HL-60 (cell line): Measurements from ENCODE around the gene CFAP97D2.

Experiments
- DNase-seq, 2 experiments: peaks; one replicate each; pipeline ENCODE4 v3.0.0-alpha.2; 2010 to 2020; ENCODE audit warnings: low read depth in 1 of 2, low spot score in 1 of 2
- H3K27ac ChIP-seq: fragments of 250-450 bp; sonication (Bioruptor Pico); replicated peaks from 2 replicates; pipeline ENCODE4 v1.5.1; 2020; ENCODE audit warnings: mild to moderate bottlenecking, moderate library complexity
- H3K27me3 ChIP-seq: fragments of 250-450 bp; sonication (Bioruptor Pico); 2 replicates; pipeline ENCODE4 v1.5.1; 2021; ENCODE audit warnings: mild to moderate bottlenecking, moderate library complexity; ENCODE audit not compliant: insufficient read depth, poor library complexity, severe bottlenecking
- H3K4me3 ChIP-seq: replicated peaks from 2 replicates; pipeline ENCODE4 v1.5.1; 2011; ENCODE audit warnings: mild to moderate bottlenecking, control low read depth, low read length; ENCODE audit not compliant: insufficient read depth
- GABPA ChIP-seq: IDR thresholded peaks from 2 replicates; pipeline ENCODE4 v1.6.1; 2012; ENCODE audit warnings: low read depth
- POLR2AphosphoS5 ChIP-seq: IDR thresholded peaks from 2 replicates; pipeline ENCODE4 v1.6.1; 2012; ENCODE audit warnings: low read depth
- SPI1 ChIP-seq: IDR thresholded peaks from 2 replicates; pipeline ENCODE4 v1.6.1; 2012; ENCODE audit warnings: low read depth, mild to moderate bottlenecking, borderline replicate concordance
- TF ChIP-seq, protein P1 (sequence below): IDR thresholded peaks from 2 replicates; pipeline ENCODE4 v1.6.1; 2012; ENCODE audit warnings: low read depth; ENCODE audit not compliant: insufficient replicate concordance
- TF ChIP-seq, protein P2 (sequence below): IDR thresholded peaks from one replicate; pipeline ENCODE4 v1.5.1; 2011; ENCODE audit warnings: low read length, control low read depth, inconsistent platforms; ENCODE audit not compliant: insufficient read depth

The CFAP97D2 gene

DNA sequence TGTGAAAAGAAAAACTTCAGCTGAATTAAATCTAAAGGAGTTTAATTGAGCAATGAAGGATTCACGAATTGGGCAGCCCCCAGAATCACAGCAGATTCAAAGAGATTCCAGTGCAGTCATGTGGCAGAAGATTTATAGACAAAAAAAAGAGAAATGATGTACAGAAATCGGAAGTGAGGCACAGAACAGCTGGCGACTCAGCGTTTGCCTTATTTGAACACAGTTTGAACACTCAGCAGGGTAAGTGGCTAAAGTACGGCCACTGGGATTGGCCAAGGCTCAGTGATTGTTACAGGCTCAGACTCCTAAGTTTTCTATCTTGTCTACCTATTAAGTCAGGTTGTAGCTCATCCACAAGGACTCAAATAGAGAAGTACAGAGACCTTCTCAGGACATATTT lies 11.6 kb upstream of the CFAP97D2 start:
- H3K27ac ChIP-seq: no peak overlapping the region
- H3K4me3 ChIP-seq: no peak overlapping the region
- peak in 1 of 2 experiments; percentile 62 for DNase-seq
- H3K27me3 ChIP-seq: no peaks in the 10 kb centered on the region
- peak; percentile 59; the same call in 1 of the 2 replicates for TF ChIP-seq SPI1
- TF ChIP-seq, protein P1, sequence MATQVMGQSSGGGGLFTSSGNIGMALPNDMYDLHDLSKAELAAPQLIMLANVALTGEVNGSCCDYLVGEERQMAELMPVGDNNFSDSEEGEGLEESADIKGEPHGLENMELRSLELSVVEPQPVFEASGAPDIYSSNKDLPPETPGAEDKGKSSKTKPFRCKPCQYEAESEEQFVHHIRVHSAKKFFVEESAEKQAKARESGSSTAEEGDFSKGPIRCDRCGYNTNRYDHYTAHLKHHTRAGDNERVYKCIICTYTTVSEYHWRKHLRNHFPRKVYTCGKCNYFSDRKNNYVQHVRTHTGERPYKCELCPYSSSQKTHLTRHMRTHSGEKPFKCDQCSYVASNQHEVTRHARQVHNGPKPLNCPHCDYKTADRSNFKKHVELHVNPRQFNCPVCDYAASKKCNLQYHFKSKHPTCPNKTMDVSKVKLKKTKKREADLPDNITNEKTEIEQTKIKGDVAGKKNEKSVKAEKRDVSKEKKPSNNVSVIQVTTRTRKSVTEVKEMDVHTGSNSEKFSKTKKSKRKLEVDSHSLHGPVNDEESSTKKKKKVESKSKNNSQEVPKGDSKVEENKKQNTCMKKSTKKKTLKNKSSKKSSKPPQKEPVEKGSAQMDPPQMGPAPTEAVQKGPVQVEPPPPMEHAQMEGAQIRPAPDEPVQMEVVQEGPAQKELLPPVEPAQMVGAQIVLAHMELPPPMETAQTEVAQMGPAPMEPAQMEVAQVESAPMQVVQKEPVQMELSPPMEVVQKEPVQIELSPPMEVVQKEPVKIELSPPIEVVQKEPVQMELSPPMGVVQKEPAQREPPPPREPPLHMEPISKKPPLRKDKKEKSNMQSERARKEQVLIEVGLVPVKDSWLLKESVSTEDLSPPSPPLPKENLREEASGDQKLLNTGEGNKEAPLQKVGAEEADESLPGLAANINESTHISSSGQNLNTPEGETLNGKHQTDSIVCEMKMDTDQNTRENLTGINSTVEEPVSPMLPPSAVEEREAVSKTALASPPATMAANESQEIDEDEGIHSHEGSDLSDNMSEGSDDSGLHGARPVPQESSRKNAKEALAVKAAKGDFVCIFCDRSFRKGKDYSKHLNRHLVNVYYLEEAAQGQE: no peak
- TF ChIP-seq, protein P2, sequence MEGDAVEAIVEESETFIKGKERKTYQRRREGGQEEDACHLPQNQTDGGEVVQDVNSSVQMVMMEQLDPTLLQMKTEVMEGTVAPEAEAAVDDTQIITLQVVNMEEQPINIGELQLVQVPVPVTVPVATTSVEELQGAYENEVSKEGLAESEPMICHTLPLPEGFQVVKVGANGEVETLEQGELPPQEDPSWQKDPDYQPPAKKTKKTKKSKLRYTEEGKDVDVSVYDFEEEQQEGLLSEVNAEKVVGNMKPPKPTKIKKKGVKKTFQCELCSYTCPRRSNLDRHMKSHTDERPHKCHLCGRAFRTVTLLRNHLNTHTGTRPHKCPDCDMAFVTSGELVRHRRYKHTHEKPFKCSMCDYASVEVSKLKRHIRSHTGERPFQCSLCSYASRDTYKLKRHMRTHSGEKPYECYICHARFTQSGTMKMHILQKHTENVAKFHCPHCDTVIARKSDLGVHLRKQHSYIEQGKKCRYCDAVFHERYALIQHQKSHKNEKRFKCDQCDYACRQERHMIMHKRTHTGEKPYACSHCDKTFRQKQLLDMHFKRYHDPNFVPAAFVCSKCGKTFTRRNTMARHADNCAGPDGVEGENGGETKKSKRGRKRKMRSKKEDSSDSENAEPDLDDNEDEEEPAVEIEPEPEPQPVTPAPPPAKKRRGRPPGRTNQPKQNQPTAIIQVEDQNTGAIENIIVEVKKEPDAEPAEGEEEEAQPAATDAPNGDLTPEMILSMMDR: no peak

DNA sequence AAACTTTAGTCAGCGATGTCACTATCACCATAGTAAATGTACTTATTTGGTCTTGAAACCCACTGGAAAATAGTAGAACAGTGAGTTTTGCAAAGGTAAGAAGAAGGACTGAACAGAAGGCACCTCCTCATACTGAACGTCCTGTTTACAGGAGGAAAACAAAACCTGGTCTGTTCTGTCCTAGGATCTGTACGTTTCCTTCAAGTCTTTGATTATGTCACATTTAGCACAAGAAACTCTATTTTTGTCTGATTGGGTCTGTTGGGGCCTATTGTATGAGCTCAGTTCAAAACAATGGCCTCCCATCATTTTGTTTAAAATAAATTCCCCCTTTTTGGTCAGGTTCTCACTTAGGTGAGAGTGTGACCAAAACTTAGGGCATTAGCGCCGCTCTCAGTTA lies 11.2 kb upstream of the CFAP97D2 start:
- Histone ChIP-seq H3K27ac (no peak overlapping the region), H3K27me3 (no peaks in the 10 kb centered on the region), H3K4me3 (no peak overlapping the region)
- TF ChIP-seq SPI1 (no peak), GABPA (no peak), POLR2AphosphoS5 (no peak)
- TF ChIP-seq, protein P2: no peak
- TF ChIP-seq, protein P1: no peak
- no peak for DNase-seq

DNA sequence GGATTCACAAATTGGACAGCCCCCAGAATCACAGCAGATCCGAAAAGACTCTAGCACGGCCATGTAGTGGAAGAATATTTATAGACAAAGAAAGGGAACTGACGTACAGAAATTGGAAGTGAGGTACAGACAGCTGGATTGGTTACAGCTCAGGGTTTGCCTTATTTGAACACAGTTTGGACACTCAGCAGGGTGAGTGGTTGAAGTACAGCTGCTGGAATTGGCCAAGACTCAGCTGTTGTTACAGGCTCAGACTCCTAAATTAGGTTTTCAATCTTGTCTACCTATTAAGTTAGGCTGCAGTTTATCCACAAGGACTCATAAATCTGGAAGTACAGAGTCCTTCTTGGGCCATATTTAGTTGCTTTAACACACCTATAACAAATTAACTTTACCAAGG lies 5.8 kb upstream of the CFAP97D2 start:
- Histone ChIP-seq H3K27ac (no peak overlapping the region), H3K27me3 (no peaks in the 10 kb centered on the region), H3K4me3 (no peak overlapping the region)
- no peak for DNase-seq
- TF ChIP-seq, protein P2: no peak
- no peak for TF ChIP-seq GABPA
- TF ChIP-seq POLR2AphosphoS5: no peak
- TF ChIP-seq, protein P1: no peak
- TF ChIP-seq SPI1: no peak
